ENCODE results near the gene HPRT1.

HPRT1 gene, protein sequence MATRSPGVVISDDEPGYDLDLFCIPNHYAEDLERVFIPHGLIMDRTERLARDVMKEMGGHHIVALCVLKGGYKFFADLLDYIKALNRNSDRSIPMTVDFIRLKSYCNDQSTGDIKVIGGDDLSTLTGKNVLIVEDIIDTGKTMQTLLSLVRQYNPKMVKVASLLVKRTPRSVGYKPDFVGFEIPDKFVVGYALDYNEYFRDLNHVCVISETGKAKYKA

DNA sequence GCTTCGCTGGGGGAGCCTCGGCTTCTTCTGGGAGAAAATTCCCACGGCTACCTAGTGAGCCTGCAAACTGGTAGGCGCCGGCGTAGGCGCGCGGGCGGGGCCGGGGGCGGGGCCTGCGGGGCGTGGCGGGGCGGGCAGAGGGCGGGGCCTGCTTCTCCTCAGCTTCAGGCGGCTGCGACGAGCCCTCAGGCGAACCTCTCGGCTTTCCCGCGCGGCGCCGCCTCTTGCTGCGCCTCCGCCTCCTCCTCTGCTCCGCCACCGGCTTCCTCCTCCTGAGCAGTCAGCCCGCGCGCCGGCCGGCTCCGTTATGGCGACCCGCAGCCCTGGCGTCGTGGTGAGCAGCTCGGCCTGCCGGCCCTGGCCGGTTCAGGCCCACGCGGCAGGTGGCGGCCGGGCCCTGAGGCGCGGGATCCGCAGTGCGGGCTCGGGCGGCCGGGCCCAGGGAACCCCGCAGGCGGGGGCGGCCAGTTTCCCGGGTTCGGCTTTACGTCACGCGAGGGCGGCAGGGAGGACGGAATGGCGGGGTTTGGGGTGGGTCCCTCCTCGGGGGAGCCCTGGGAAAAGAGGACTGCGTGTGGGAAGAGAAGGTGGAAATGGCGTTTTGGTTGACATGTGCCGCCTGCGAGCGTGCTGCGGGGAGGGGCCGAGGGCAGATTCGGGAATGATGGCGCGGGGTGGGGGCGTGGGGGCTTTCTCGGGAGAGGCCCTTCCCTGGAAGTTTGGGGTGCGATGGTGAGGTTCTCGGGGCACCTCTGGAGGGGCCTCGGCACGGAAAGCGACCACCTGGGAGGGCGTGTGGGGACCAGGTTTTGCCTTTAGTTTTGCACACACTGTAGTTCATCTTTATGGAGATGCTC, at the start of gene HPRT1:
HPRT1 (plus strand) TSS at position 161 of the 857 bp plus-strand sequence; CDS start at position 308, 147 bp downstream.
- TF ChIP-seq GATA3 (IDR thresholded peaks at IDR 0.05; ENCODE audit: low read depth, low read length) = no peak
- TF ChIP-seq GATA2 (IDR thresholded peaks at IDR 0.05; ENCODE audit: low read depth, low read length) = no peak

DNA sequence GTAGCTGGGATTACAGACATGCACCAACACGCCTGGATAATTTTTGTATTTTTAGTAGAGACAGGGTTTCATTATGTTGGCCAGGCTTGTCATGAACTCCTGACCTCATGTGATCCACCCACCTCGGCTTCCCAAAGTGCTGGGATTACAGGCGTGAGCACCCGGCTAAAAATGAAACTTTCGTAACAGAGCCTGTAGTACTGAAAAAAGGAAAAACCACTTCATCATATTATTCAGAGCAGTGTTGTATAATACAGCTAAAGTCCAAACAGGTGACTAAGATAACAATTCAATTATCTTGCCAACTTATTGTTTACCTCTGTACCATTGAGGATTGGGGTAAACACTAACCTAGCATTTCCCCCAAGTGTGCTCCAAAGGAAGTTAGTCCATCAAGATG, 43.9 kb upstream of the HPRT1 start:
- TF ChIP-seq GATA3 (IDR thresholded peaks at IDR 0.05; ENCODE audit: low read depth, low read length) (no peak), GATA2 (IDR thresholded peaks at IDR 0.05; ENCODE audit: low read depth, low read length) (no peak)

DNA sequence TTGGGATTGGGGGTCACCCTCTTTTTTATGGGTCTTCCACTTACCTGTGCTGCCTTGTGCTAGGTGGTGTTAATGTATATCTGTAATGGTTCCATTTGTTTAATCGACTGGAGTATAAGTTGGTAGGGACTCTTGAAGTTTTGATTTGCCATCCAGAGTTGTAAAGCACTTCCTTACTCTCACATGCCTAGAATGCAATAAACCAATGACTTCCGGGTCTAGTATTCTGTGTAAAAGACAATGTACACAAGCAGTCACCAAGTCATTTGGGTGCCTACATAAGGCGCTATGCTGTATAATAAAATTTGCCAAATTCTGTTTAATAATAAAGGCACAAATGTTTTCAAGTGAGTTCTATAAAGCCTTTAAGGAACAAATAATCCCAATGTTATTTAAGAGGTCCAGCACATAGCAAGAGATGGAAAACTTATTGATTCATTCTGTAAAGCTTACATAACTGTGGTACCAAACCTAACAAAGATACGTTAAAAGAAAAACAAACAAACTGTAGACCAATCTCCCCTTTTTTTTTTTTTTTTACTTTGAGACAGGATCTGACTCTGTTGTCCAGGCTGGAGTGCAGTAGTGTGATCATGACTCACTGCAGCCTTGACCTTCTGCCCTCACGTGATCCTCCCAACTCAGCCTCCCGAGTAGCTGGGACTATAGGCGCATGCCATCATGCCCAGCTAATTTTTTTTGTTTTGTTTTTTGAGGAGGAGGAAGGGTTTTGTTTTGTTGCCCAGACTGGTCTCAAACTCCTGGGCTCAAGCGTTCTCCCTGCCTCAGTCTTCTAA, 41.5 kb upstream of the HPRT1 start:
- TF ChIP-seq GATA2 (IDR thresholded peaks at IDR 0.05; ENCODE audit: low read depth, low read length) (no peak), GATA3 (IDR thresholded peaks at IDR 0.05; ENCODE audit: low read depth, low read length) (no peak)

DNA sequence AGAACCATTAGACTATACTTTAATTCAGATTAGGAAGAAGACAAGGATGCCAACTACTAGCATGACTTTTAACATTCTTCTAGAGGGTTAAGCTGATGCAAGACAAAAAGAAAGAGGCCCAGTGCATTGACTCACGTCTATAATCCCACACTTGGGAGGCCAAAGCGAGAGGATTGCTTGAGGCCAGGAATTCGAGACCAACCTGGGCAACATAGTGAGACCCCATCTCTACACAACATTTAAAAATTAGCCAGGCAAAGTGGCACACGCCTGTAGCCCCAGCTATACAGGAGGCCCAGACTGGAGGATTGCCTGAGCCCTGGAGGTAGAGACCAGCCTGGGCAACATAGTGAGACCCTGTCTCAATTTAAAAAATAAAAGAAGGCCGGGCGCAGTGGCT, 40.2 kb upstream of the HPRT1 start:
- TF ChIP-seq GATA2 (IDR thresholded peaks at IDR 0.05; ENCODE audit: low read depth, low read length) (no peak), GATA3 (IDR thresholded peaks at IDR 0.05; ENCODE audit: low read depth, low read length) (no peak)

DNA sequence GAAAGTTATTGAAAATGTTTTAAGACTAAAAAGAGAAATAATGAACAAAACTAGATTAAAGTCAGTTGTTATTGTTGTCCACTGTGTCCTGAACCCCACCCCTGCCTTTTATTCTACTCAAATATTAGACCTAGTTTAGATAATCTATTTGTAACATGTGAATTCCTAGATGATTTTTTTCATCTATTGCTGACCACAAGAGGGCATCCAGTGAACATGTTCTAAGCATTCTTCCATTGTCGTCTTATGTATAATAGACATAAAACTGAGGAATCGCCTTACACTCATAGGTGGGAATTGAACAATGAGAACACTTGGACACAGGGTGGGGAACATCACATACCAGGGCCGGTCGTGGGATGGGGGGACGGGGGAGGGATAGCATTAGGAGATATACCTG, 36.4 kb upstream of the HPRT1 start:
- TF ChIP-seq GATA2 (IDR thresholded peaks at IDR 0.05; ENCODE audit: low read depth, low read length) (no peak), GATA3 (IDR thresholded peaks at IDR 0.05; ENCODE audit: low read depth, low read length) (no peak)

DNA sequence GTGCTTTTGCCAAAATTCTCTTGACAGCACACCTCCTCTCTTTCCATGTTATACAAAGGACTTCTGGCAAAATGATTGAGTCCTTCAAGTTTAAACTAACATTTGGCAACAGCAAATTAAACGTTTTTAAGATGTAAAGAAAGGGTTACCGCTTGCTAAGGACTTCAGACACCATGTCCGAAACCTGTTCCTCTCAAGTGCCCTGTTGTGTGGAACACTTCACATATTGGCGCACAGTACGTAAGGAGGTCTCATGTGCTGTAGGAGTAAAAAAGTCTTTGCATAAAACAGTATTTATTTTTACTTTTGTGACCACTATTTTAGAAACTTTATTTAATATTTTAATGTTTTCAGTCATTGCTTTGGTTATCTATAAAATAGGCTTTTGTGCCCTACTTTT, 33.7 kb upstream of the HPRT1 start:
- no peak for TF ChIP-seq GATA3 (IDR thresholded peaks at IDR 0.05; ENCODE audit: low read depth, low read length)
- TF ChIP-seq GATA2 (IDR thresholded peaks at IDR 0.05; ENCODE audit: low read depth, low read length) = no peak

DNA sequence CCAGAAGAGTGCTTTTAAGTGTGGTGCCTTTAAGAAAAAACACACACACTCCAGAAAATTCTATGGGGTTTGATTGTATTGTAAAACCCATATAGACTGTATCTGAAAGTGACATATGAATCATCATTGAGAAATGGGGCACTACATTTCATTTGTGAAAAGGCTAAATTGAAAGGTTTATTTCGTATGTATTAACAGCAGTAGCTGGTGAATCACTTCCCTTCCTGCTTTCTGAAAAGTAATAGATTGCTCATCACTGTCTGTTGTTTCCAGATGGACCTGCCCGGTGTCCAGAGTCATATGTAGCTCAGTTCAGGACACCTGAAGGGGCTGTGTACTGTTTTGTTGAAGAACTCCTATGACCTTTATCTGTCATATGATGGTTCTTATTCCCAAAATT, 28.1 kb upstream of the HPRT1 start:
- TF ChIP-seq GATA3 (IDR thresholded peaks at IDR 0.05; ENCODE audit: low read depth, low read length) (no peak), GATA2 (IDR thresholded peaks at IDR 0.05; ENCODE audit: low read depth, low read length) (no peak)

DNA sequence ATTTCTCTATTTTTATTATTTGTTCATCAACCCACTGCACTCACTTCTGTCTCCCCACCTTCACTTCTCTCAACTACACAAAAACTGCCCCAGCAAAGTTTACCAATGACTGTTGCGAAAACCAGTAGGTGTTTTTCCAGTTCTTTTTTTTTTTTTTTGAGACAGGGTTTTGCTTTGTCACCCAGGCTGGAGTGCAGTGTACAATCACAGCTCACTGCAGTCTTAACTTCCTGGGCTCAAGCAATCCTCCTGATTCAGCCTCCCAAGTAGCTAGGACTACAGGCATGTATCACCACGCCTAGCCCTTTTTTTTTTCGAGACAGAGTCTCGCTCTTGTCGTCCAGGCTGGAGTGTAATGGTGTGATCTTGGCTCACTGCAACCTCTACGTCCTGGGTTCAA, 24.1 kb upstream of the HPRT1 start:
- TF ChIP-seq GATA2 (IDR thresholded peaks at IDR 0.05; ENCODE audit: low read depth, low read length) (no peak), GATA3 (IDR thresholded peaks at IDR 0.05; ENCODE audit: low read depth, low read length) (no peak)

DNA sequence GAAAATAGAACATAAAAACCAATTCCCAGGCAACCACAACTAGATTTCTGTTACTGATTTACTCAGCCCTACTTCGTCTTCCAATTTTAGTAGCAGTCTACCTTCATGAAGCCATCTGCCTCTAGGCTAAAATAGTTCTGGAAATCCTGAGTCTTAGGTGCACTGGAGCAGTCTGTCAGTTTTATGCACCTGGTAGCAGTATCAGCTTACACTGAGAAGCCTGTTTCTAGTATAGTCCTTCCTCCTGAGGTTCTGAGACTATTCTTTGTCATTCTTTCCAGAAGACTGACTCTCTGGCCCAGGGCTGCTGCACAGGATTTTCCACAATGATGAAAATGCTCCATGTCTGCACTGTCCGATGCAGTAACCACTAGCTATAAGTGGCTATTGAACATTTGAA, 16.9 kb upstream of the HPRT1 start:
- TF ChIP-seq GATA2 (IDR thresholded peaks at IDR 0.05; ENCODE audit: low read depth, low read length) (no peak), GATA3 (IDR thresholded peaks at IDR 0.05; ENCODE audit: low read depth, low read length) (no peak)

DNA sequence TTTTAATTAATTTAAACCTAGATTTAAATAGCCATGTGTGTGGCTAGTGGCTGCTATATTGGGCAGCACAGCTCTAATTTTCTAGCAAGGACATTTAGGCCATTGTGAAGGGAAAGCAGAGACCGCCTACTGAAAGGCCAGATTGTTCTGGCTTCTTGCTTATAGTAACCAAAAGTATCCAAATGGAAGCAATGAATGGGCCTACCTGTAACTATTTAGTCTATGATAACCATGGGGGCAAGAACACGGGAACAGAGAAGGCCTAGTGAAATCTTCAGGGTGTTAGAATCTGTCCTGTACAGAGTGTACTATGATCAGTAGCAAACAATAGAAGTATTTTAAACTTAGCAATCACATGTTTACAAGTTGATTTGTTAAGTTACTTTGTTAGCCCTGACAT, 16.5 kb upstream of the HPRT1 start:
- TF ChIP-seq GATA2 (IDR thresholded peaks at IDR 0.05; ENCODE audit: low read depth, low read length) (no peak), GATA3 (IDR thresholded peaks at IDR 0.05; ENCODE audit: low read depth, low read length) (no peak)

DNA sequence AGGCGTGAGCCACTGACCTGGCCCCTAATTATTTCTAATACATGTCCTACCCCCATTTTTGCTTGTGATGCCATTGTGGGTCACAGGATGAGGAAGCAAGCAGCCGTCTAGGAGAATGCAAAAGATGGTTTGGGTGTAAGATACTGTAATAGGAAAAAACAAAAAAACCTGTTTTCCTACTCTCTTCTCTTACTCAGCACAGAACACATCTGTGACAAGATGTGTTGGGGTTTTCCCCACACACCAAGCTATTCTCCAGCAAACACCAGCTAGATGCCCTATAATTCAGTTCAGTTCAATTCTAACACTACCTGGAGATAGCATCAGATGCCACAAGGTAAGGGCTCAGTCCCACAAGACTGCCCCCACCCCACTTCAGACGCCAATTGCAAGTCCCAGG, 15.3 kb upstream of the HPRT1 start:
- TF ChIP-seq GATA2 (IDR thresholded peaks at IDR 0.05; ENCODE audit: low read depth, low read length) (no peak), GATA3 (IDR thresholded peaks at IDR 0.05; ENCODE audit: low read depth, low read length) (no peak)

DNA sequence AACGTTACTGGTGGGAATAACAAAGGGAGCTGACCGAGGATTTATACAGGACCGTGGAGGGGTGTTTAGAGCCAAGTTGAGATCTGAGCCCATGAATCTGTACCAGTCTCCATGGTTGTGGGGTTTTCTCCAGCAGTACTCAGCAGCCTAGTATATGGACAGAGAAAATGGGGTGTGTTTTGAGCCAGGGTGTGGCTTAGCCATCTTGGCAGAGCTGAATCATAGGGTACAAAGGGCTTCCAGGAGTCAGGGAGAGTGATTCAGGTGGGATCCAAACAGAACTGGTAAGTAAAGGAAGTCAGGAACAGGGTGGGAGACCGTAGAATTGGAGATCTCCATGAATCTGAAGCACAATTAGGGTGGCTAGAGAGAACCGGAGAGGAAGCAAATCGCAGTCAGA, 7.4 kb upstream of the HPRT1 start:
- TF ChIP-seq GATA2 (IDR thresholded peaks at IDR 0.05; ENCODE audit: low read depth, low read length) (no peak), GATA3 (IDR thresholded peaks at IDR 0.05; ENCODE audit: low read depth, low read length) (no peak)

DNA sequence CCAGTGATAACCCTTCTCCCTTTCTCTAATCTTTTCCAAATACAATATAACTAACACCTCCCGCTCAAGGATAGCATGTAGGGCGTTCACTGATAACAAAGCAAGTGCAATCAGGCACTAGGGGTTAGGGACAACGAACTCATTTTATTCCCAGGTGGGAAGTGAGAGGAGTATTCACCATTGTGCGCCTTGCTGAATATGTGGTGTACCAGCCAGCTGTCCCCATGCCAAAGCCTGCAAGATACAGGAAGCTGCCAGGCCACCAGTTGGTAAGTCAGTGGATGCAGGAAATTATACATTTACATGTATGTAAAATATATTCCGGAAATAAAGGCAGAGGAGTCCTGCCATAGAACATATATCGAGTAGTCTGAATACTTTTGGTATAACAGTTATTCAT, 6.3 kb upstream of the HPRT1 start:
- no peak for TF ChIP-seq GATA2 (IDR thresholded peaks at IDR 0.05; ENCODE audit: low read depth, low read length)
- no peak for TF ChIP-seq GATA3 (IDR thresholded peaks at IDR 0.05; ENCODE audit: low read depth, low read length)

DNA sequence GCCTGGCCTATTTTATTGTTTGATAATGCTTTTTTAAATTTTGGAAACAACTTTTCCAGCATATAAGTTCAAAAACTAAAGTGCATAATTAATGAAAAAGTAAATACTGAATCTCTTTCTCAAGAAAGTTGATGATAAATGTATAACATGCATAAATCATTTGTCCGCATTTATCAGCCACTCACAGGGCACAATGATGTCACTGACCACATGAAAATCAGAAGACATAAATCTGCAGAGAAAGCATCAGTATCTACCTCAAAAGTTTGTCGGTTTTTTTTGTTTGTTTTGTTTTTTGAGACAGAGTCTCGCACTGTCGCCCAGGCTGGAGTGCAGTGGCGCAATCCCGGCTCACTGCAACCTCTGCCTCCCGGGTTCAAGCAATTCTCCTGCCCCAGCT, 5.5 kb upstream of the HPRT1 start:
- TF ChIP-seq GATA3 (IDR thresholded peaks at IDR 0.05; ENCODE audit: low read depth, low read length) (no peak), GATA2 (IDR thresholded peaks at IDR 0.05; ENCODE audit: low read depth, low read length) (no peak)
